Kidney epithelial cell (primary cell): ENCODE measurements around the gene ANO9. TPM values are rescaled to one million over a fixed set of nuclear protein-coding genes. Genes with fewer than 3 reads are reported as not detected.
A peak's percentile ranks its signal among the peaks of the same experiment; 100 is the strongest.

Source experiments
- DNase-seq: peaks from one replicate; pipeline ENCODE4 v3.0.0-alpha.2; 2010; ENCODE audit warnings: low read depth
- H3K27me3 ChIP-seq: 2 replicates; pipeline ENCODE4 v1.6.0; 2011; ENCODE audit warnings: low read length; ENCODE audit not compliant: control insufficient read depth, insufficient read depth
- H3K36me3 ChIP-seq: 2 replicates; pipeline ENCODE4 v1.5.1; 2011; ENCODE audit warnings: low read length; ENCODE audit not compliant: control insufficient read depth, insufficient read depth
- H3K4me3 ChIP-seq: 2 replicates; pipeline ENCODE4 v1.5.1; 2011; ENCODE audit warnings: low read depth, mild to moderate bottlenecking, control low read depth, low read length
- total RNA-seq: library from RNA; depleted of rRNA; stranded (reverse); fragments of >200 nt; gene quantifications from 2 replicates; pipeline ENCODE4 v1.2.3, GENCODE V29; 2015
- TF ChIP-seq, protein P1 (sequence below): IDR thresholded peaks from 2 replicates; pipeline ENCODE4 v1.5.1; 2011; ENCODE audit warnings: mild to moderate bottlenecking, moderate library complexity, low read length, control low read depth, inconsistent platforms; ENCODE audit not compliant: insufficient read depth, poor library complexity, severe bottlenecking

Gene ANO9
- total RNA-seq, 1 donor from 2014 or later = 18.4 TPM

DNA sequence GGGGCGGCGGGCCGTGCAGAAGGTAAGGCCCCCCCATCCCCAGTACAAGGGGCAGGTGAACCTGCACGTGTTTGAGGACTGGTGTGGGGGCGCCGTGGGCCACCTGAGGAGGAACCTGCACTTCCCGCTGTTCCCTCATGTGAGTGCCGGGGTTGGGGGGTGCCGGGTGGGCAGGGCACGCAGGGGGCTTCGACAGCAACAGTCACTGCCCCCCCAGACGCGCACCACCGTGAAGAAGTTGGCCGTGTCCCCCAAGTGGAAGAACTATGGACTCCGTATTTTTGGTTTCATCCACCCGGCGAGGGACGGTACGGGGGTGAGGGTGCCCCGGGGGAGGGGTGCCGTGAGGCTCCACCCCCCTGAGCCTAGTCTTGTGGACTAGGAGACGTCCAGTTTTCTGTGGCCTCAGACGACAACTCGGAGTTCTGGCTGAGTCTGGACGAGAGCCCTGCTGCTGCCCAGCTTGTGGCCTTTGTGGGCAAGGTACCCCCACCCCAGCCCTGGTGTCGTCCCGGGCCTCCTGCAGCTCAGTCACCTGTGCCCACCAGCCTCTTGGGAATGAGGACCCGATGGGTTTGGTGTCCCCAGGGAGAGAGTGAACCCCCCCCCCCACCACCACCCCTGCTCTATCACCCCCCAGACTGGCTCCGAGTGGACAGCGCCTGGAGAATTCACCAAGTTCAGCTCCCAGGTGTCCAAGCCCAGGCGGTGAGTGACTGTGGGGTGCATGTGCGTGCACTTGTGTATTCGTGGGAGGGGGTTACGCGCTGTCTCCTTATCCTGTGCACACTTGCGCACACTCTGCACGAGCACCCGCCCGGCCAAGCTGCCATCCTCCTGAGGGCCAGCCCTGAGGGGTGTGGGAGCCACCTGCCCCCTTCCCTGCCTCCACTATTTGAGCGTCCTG is 68.7 kb downstream of the ANO9 start:
- Histone ChIP-seq H3K4me3 (no peak overlapping the region), H3K27me3 (peaks cover 21% of the 10 kb centered on the region), H3K36me3 (no peaks in the 10 kb centered on the region)
- no peak for DNase-seq
- TF ChIP-seq, protein P1, sequence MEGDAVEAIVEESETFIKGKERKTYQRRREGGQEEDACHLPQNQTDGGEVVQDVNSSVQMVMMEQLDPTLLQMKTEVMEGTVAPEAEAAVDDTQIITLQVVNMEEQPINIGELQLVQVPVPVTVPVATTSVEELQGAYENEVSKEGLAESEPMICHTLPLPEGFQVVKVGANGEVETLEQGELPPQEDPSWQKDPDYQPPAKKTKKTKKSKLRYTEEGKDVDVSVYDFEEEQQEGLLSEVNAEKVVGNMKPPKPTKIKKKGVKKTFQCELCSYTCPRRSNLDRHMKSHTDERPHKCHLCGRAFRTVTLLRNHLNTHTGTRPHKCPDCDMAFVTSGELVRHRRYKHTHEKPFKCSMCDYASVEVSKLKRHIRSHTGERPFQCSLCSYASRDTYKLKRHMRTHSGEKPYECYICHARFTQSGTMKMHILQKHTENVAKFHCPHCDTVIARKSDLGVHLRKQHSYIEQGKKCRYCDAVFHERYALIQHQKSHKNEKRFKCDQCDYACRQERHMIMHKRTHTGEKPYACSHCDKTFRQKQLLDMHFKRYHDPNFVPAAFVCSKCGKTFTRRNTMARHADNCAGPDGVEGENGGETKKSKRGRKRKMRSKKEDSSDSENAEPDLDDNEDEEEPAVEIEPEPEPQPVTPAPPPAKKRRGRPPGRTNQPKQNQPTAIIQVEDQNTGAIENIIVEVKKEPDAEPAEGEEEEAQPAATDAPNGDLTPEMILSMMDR = no peak

DNA sequence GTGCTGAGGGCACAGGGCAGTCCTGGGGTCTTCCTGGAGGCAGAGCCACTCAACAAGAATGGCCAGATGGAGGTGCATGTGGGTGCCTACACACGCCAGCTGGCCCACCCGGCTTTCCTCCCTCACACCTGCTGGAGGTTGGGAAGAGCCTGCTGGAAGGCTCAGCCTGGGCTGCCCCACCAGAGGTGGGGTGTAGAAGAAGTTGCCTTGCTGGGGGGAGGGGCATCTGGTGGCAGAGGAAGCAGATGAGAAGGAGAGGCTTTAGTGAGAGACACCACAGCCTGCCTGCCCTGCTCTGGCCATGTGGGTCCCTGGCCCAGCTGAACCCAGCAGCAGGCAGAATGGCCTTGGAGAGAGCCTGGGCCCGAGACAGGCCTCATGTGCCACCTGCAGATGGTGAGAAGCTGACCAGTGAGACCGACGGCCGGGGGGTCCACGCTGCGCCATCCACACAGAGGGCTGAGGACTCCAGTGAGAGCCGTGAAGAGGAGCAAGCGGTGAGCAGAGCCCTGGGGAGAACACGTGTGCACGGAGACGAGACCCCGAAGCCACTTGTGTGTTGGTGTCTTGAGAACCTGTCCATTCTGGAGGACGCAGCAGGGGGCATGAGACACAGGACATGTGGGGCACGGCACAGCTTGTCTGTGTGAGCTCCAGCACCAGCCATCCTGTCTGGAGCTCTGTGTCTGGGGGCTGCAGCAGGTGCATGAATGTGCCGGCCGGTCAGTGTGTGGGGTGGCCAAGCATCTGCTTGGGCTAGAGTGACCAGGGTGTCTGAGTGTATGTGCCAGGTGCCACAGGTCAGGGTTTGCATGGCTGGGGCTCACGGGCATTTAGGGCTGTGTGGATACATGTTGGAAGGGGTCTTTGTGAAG is 69.9 kb downstream of the ANO9 start:
- Histone ChIP-seq H3K4me3 (no peak overlapping the region), H3K27me3 (peaks cover 33% of the 10 kb centered on the region), H3K36me3 (no peaks in the 10 kb centered on the region)
- DNase-seq = no peak
- TF ChIP-seq, protein P1 = no peak

DNA sequence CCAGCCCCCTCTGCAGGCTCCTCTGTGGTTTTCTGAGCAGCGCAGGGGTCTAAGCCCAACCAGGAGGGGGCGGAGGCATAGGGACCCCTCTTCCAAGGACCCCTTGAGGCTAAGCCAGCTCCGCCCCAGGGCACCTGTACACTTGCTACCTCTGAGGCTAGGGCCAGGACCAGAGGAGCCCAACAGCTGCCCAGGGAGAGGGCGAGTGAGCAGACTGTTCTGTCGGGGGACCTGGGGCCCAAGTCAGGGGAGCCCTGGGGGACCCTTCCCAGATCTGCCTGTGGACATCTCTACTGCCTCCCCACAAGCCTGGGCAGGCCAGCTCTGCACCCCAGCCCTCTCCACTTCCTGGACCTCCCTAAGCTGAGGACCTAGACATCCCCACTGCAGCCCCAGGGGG is 70.8 kb downstream of the ANO9 start:
- TF ChIP-seq, protein P1 = no peak
- DNase-seq = no peak
- Histone ChIP-seq H3K4me3 (no peak overlapping the region), H3K36me3 (no peaks in the 10 kb centered on the region), H3K27me3 (peaks cover 36% of the 10 kb centered on the region)

DNA sequence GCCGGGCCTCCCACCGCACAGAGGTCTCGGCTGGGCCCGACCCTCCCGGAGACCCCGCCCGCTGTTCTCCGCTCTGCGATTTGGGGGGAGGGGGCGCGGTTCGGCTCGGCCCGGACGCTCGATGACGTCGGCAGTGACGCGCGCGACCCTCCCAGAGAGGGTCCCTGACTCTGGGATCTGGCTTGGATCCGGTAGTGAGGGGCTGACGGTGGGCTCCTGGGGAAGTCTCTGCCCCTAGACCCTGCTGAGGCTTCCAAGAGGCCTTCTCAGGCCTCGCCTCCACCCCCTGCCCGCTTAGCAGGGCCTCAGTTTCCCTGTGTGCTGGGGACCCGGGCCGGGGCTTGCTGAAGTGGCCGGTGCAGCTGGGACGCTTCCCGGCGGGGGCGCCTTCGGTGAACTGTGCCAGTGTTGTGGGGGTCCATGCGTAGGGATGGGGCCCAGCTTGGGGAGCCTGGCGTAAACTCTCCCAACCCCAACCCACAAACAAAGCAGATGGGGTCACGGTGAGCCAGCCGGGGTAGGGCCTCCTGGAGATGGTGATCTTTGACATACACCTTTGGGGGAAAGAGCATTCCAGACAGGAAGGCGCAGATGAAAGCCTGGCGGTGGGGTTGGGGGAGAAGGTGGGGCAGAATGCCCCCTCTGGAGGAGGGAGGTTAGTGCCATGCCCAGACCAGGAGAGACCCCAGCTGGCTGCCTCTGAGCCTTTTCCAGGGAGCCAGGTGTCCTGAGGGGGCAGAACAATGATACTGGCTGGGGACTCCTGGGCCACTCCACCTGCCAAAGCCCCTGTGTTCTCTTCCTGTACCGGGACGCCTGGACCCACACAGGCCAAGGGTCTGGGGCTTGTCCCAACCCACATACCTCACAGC is 71.5 kb downstream of the ANO9 start:
- H3K4me3 ChIP-seq = peak overlapping the region; percentile 45
- TF ChIP-seq, protein P1 = no peak
- DNase-seq = no peak
- peaks cover 39% of the 10 kb centered on the region for H3K27me3 ChIP-seq
- no peaks in the 10 kb centered on the region for H3K36me3 ChIP-seq

DNA sequence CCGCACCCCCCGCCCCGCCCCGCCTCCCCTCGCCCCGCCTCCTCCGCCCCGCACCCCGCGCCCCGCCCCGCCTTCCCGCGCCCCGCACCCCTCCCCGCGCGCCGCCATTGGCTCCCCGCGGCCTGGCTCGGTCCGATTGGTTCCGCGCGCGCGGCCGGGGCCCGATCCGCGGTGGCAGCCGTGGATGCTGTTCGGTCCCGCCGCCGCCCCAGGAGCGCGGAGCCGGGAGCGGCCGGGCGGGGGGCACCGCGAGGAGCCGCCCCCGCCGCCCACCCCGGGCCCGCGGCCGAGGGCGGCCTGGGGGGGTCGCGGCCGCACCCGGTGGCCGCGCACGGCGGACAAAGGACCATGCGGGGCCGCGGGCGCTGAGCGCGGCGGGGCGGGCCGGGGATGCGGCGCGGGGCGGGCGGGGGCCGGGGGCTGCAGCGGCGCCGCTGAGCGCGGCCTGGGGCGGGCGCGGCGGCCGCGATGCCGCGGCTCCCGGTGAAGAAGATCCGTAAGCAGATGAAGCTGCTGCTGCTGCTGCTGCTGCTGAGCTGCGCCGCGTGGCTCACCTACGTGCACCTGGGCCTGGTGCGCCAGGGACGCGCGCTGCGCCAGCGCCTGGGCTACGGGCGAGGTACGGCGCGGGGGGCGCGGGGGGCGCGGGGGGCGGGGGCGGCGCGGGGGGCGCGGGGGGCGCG is 72.3 kb downstream of the ANO9 start, which contains the start of gene B4GALNT4:
TSS of gene B4GALNT4 (plus strand) at position 164 of the 683 bp plus-strand sequence. CDS start at position 469, 305 bp downstream.
- peak within 1 kb of the TSS; percentile 45 for H3K4me3 ChIP-seq
- H3K36me3 ChIP-seq = no peaks in the 10 kb centered on the region
- TF ChIP-seq, protein P1 = no peak
- no peak for DNase-seq
- peaks cover 42% of the 10 kb centered on the region for H3K27me3 ChIP-seq
